Heart left ventricle (tissue), 16 donors: Measurements from ENCODE around the gene SLC4A1AP. TPM values are rescaled to one million over a fixed set of nuclear protein-coding genes. Genes with fewer than 3 reads are reported as not detected.
"Not testable (repeated sequence)": the region's sequence is repeated elsewhere in the genome, so short reads cannot be mapped to it uniquely, and the experiment has no call there.

Experiments
- ATAC-seq, 4 donors: fragments of 200-7000 bp; cut with Tn5 transposase; one replicate each; pipeline ENCODE4 v1.9.1; 2020 to 2022; ENCODE audit warnings: moderate library complexity in 4 of 4, mild to moderate bottlenecking in 3 of 4, moderate number of reproducible peaks in 1 of 4
- DNase-seq, 5 donors: peaks; one replicate each; pipeline ENCODE4 v3.0.0-alpha.2; 2020
- H3K27ac ChIP-seq, 12 donors: fragments of 200-600 bp; sonication (generic) in 4 of 12; one replicate each; pipeline versions ENCODE4 v1.5.0 to v1.8.0; 2016 to 2022; ENCODE audit warnings: mild to moderate bottlenecking in 2 of 12
- H3K27me3 ChIP-seq, 9 donors: fragments of 200-600 bp; sonication (generic) in 2 of 9; one replicate each; pipeline versions ENCODE4 v1.5.1 to v1.8.0; 2016 to 2022; ENCODE audit warnings: mild to moderate bottlenecking in 3 of 9
- H3K36me3 ChIP-seq, 9 donors: fragments of 200-600 bp; sonication (generic) in 2 of 9; one replicate each; pipeline versions ENCODE4 v1.5.0 to v1.8.0; 2018 to 2022; ENCODE audit warnings: mild to moderate bottlenecking in 2 of 9
- H3K4me1 ChIP-seq, 12 donors: fragments of 200-600 bp; sonication (generic) in 4 of 12; one replicate each; pipeline versions ENCODE4 v1.5.0 to v1.8.0; 2016 to 2022; ENCODE audit warnings: mild to moderate bottlenecking in 3 of 12
- H3K4me3 ChIP-seq, 12 donors: fragments of 200-600 bp; sonication (generic) in 4 of 12; one replicate each; pipeline versions ENCODE4 v1.5.0 to v1.8.0; 2017 to 2022; ENCODE audit warnings: mild to moderate bottlenecking in 9 of 12, moderate library complexity in 4 of 12
- H3K9me3 ChIP-seq, 12 donors: fragments of 200-600 bp; sonication (generic) in 4 of 12; one replicate each; pipeline versions ENCODE4 v1.5.0 to v1.8.0; 2016 to 2022; ENCODE audit warnings: mild to moderate bottlenecking in 1 of 12
- POLR2A ChIP-seq, 2 donors: fragments of 450-650 bp; IDR thresholded peaks; one replicate each; pipeline ENCODE4 v1.6.1; 2017; ENCODE audit warnings: antibody characterized with exemption in 2 of 2, mild to moderate bottlenecking in 2 of 2, moderate library complexity in 2 of 2
- WGBS, 4 donors: extraction: QIAGEN DNeasy Blood & Tissue Kit in 2 of 4; methylation state at CpG; one replicate each; pipeline versions ENCODE4 v1.1.5 to v1.1.7; 2013 to 2018; 5-methylcytosine and 5-hydroxymethylcytosine counted together
- intact Hi-C, 10 donors: fragments of 100-400 bp; cut with DNase I; formaldehyde crosslinking; loops; one replicate each; pipeline versions ENCODE4 v1.11.1 to v1.14.2; 2022
- polyA plus RNA-seq, 2 donors: library from polyadenylated mRNA; stranded (reverse); fragments of 200-250 nt; gene quantifications; one replicate each; pipeline ENCODE4 v1.2.3, GENCODE V29; 2013
- total RNA-seq, 9 donors: library from RNA; depleted of rRNA in 2 of 9; stranded (reverse); fragments of >200 nt in 2 of 9; fragmentation: NEBNext Ultra II Directional in 3 of 9; extraction: Animal tissue kit (Norgen Biotek cat#: 25700) in 3 of 9; gene quantifications; one replicate each; pipeline versions ENCODE4 v1.1.0 to v1.2.4, GENCODE V29; 2016 to 2023
- TF ChIP-seq, protein P1 (sequence below), 12 donors: fragments of 200-600 bp; sonication (generic) in 4 of 12; IDR thresholded peaks; one replicate each; pipeline versions ENCODE4 v1.5.0 to v1.8.0; 2018 to 2022; ENCODE audit warnings: antibody characterized with exemption in 12 of 12, mild to moderate bottlenecking in 5 of 12
- donor health status: ischemic (EF 13 %, LVEDD 7.1; RV severe dilation, severe dysfunction).
- donor health status: healthy with polysubstance abuse.
- donor health status: DM: no; HTN: yes; CAD: no.
- donor health status: DM: no; HTN: no; CAD: no.
- donor health status: ischemic (EF 25% LVEDD 6.9; RV normal size, moderate dysfunction).
- donor health status: ischemic (EF 25% LVEDD 5.7; RV mildly dilated, moderate dysfunction).
- donor health status: healthy.
- donor health status: DM: yes; HTN: yes; CAD: no.
- donor health status: ischemic (EF 35%, LVEDD 5.7; RV mildly dilated, moderate dysfunction).
- donor health status: nonischemic (EF 11% LVEDD 7.7; RV severe dilation, severe dysfunction).
- donor health status: DM: yes; HTN: yes; CAD: no.
- donor health status: PGD.
- donor health status: ischemic (EF 29% LVEDD 5.4; RV normal size, mild dysfunction).
- donor health status: nonischemic (EF 23%, LVEDD 6.1; RV moderate dilation, normal function).

SLC4A1AP gene
- total and polyA plus RNA-seq, 11 donors, result 14.9 to 27.8 (median 22.4) TPM

DNA sequence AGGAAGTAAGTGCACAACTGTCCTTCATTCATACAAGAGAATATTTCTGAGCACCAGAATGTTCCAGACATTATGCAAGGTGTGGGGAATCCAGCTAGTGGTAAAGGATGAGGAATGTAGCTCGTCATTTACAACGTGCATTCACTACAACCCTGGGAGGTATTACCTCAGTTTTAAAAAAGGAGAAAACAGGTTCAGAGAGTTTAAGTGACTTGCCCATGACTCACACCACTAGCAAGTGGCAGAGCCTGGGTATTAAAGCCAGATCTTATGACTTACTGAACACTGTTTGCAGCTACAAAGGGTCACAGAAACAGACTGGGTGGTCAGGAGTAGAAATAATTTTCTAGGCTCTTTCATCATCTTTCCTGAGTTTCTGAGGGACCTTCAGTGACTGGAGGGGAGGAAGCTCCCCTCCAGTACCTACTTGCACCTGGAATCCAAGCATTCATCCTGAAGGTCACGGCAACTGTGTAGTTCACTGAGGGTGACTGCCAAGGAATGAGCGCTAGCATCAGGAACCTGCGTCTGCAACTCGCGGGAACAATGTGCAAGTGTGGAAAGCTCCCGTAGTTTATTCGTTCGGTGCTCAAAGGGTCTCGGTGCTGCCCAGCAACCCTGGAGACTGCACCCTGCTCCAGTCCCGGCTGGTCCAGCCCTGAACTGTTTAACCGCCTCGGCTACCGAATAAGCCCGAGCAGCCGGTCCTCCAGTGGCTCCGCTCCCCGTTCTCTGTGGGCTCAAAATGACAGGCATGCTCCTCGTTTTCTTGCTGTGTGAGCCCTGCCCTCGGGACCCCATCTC is 35.5 kb upstream of the SLC4A1AP start:
- H3K36me3 ChIP-seq, result peaks cover 0 to 50% (median 37%) of the 10 kb centered on the region in 9 donors
- intact Hi-C loops, result loop anchor here in 5 of 10 donors (2.0 to 10.0 kb wide), 5 partner anchors 45 to 146 kb away; partner anchors contain the start of genes IFT172 (in 3 of the 5), FNDC4 (in 1 of the 5), GCKR (in 1 of the 5) and ZNF512 (in 1 of the 5)

DNA sequence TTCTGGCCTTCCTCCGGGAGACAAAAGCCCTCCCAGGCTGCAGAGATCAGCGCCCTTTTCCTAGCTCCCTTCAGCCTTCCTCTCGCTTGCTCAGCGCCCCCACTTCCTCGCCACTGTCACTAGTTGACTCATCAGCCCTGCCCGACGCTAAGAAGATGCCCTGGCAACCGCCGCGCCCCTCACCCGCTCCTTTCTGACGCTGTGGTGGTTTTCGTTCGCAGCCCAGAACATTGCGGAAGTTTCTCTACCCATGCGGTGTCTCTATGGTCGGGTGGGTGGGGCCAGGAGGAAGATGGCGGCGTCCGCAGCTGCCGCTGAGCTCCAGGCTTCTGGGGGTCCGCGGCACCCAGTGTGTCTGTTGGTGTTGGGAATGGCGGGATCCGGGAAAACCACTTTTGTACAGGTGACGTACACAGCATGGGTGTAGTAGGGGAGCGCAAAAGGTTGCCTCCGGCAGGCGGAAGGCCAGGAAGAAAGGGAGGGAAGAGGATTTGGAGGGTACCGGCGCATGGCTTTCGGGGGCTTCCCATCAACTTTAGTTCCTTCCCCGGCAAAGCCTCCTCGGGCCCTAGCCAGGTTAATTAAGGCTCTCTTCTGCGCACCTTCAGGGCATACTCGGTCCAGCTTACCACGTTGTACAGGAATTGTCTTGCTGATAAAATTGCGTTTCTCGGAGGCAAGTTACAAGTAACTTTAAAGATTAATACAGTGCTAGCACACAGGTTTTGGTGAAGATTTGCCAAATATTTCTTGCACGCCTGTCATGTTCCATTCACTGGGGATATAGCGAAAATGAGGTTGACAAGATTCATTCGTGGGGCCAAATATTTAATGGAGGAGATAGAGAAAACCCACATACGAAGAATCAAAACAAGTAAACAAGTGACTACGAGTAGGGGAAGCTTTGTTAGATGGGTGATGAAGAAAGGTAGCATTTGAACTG is 34.7 kb upstream of the SLC4A1AP start, which contains the start of the genes CCDC121 and GPN1:
Gene CCDC121, minus strand, starts transcription at position 246 of the 943 bp plus-strand sequence. CDS start 1,213 bp downstream, outside the sequence.
Gene GPN1, plus strand, starts transcription at position 284 of the 943 bp plus-strand sequence. Its CDS starts 9 bp downstream, at position 293.
- H3K27me3 ChIP-seq, result no peaks in the 10 kb centered on the region
- intact Hi-C loops, result loop anchor here in 5 of 10 donors (2.0 to 10.0 kb wide), 5 partner anchors 46 to 147 kb away; partner anchors contain the start of genes IFT172 (in 3 of the 5), FNDC4 (in 1 of the 5), GCKR (in 1 of the 5) and ZNF512 (in 1 of the 5)
- peak within 1 kb of the TSS; percentile 66 to 95 (median 84) for H3K4me3 ChIP-seq
- 1% methylated on average over 42 to 44 of the region's 44 CpGs for WGBS, 4 donors
- peak; percentile 84 to 92 (median 88) for DNase-seq
- peaks cover 0 to 39% (median 21%) of the 10 kb centered on the region in 12 donors for H3K4me1 ChIP-seq
- H3K9me3 ChIP-seq, result no peaks in the 10 kb centered on the region
- peaks cover 0 to 50% (median 38%) of the 10 kb centered on the region in 9 donors for H3K36me3 ChIP-seq
- peak within 1 kb of the TSS in 11 of 12 donors; percentile 50 to 86 (median 77) for H3K27ac ChIP-seq
- ATAC-seq, result peak; percentile 93 to 98 (median 97)
- TF ChIP-seq, protein P1, sequence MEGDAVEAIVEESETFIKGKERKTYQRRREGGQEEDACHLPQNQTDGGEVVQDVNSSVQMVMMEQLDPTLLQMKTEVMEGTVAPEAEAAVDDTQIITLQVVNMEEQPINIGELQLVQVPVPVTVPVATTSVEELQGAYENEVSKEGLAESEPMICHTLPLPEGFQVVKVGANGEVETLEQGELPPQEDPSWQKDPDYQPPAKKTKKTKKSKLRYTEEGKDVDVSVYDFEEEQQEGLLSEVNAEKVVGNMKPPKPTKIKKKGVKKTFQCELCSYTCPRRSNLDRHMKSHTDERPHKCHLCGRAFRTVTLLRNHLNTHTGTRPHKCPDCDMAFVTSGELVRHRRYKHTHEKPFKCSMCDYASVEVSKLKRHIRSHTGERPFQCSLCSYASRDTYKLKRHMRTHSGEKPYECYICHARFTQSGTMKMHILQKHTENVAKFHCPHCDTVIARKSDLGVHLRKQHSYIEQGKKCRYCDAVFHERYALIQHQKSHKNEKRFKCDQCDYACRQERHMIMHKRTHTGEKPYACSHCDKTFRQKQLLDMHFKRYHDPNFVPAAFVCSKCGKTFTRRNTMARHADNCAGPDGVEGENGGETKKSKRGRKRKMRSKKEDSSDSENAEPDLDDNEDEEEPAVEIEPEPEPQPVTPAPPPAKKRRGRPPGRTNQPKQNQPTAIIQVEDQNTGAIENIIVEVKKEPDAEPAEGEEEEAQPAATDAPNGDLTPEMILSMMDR (IDR thresholded peaks at IDR 0.05), result no peak
- TF ChIP-seq POLR2A (IDR thresholded peaks at IDR 0.05), result peak in 1 of 2 donors; percentile 54

More for the DNA sequence above, 35.5 kb upstream of the SLC4A1AP start:
- ATAC-seq (peak; percentile 55 to 73 (median 62)), DNase-seq (peak in 2 of 5 donors; percentile 14 to 33)
- no peaks in the 10 kb centered on the region for H3K27me3 ChIP-seq
- 3 to 10% (median 6%) methylated on average over 11 to 21 of the region's 21 CpGs for WGBS, 4 donors
- H3K4me3 ChIP-seq, result peak overlapping the region; percentile 66 to 95 (median 84)
- no peaks in the 10 kb centered on the region for H3K9me3 ChIP-seq
- H3K4me1 ChIP-seq, result peaks cover 0 to 39% (median 21%) of the 10 kb centered on the region in 12 donors
- no peak for TF ChIP-seq POLR2A (IDR thresholded peaks at IDR 0.05)
- TF ChIP-seq, protein P1 (IDR thresholded peaks at IDR 0.05), result no peak
- H3K27ac ChIP-seq, result peak overlapping the region in 11 of 12 donors; percentile 50 to 86 (median 77)

DNA sequence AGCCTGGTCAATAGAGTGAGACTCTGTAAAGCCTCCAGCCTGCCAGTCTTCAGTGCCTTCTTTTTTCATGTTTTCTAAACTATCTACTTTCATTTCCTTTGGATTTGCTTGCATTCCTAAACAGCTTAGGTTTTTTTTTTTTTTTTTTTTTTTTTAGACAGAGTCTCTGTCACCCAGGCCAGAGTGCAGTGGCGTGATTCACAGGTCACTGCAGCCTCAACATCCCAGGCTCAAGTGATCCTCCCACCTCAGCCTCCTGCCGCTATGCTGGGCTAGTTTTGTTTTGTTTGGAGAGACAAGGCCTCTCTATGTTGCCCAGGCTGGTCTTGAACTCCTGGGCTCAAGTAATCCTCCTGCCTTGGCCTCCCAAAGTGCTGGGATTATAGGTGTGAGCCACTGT is 33.4 kb upstream of the SLC4A1AP start:
- Histone ChIP-seq H3K36me3 (peaks cover 0 to 51% (median 50%) of the 10 kb centered on the region in 9 donors), H3K4me1 (peaks cover 0 to 39% (median 21%) of the 10 kb centered on the region in 12 donors), H3K4me3 (peak overlapping the region in 2 of 12 donors; percentile 87 to 88)
- intact Hi-C loops, result loop anchor here in 1 of 10 donors (5.0 kb wide), 1 partner anchor 418 kb away; the partner anchor contains the start of genes ATRAID and SLC5A6
- not testable (repeated sequence) for H3K9me3 ChIP-seq, H3K27ac ChIP-seq, ATAC-seq, DNase-seq, H3K27me3 ChIP-seq
- 94 to 98% (median 97%) methylated on average over 2 of the region's 2 CpGs for WGBS, 4 donors

DNA sequence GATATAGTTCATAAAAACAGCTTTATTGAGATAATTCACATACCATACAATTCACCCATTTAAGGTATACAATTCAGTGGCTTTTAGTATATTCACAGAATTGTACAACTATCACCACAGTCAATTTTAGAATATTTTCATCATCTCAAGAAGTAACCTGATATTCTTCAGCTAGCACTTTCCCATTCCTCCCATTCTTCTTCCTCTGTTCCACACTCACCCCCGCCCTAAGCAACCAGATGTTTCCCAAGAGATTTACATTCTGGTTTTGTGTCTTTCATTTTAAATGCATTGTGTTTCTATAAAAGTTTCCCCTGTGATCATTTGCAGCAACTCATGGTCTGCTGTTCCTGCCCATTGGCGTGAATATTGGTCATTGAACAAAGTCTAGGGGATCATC is 29.4 kb upstream of the SLC4A1AP start:
- no peak for DNase-seq
- peaks cover 0 to 16% (median 8%) of the 10 kb centered on the region in 12 donors for H3K4me1 ChIP-seq
- no peak for ATAC-seq
- 91 to 98% (median 97%) methylated on average over 2 of the region's 2 CpGs for WGBS, 4 donors
- H3K27me3 ChIP-seq, result no peaks in the 10 kb centered on the region
- no peak for TF ChIP-seq POLR2A (IDR thresholded peaks at IDR 0.05)
- TF ChIP-seq, protein P1 (IDR thresholded peaks at IDR 0.05), result no peak
- no peak overlapping the region for H3K4me3 ChIP-seq
- H3K9me3 ChIP-seq, result no peaks in the 10 kb centered on the region
- intact Hi-C loops, result loop anchor here in 1 of 10 donors (5.0 kb wide), 1 partner anchor 422 kb away; the partner anchor contains the start of genes ATRAID and SLC5A6
- H3K27ac ChIP-seq, result no peak overlapping the region
- H3K36me3 ChIP-seq, result peaks cover 0 to 92% (median 90%) of the 10 kb centered on the region in 9 donors
